Adrenal gland (tissue), 12 donors: ENCODE data around the gene MEDAG. TPM values are rescaled to one million over a fixed set of nuclear protein-coding genes. Genes with fewer than 3 reads are reported as not detected.

Experiments
- DNase-seq, 7 donors: peaks; one replicate each; pipeline ENCODE4 v3.0.0-alpha.2; 2019 to 2020
- H3K27ac ChIP-seq, 5 donors: fragments of 200-600 bp; sonication (generic) in 4 of 5; 1 replicate in 3 of 5; 2 replicates in 2 of 5; pipeline versions ENCODE4 v1.5.1 to v1.8.0; 2016 to 2020; ENCODE audit warnings: mild to moderate bottlenecking in 1 of 5
- H3K27me3 ChIP-seq: fragments of 200-600 bp; 2 replicates; pipeline ENCODE4 v1.8.0; 2021
- H3K36me3 ChIP-seq, 2 donors: fragments of 200-600 bp; replicated peaks in 1 of 2; 1 replicate in 1 of 2; 2 replicates in 1 of 2; pipeline versions ENCODE4 v1.5.1 to v1.8.0; 2018 to 2022
- H3K4me1 ChIP-seq, 2 donors: fragments of 200-600 bp; replicated peaks in 1 of 2; 1 replicate in 1 of 2; 2 replicates in 1 of 2; pipeline versions ENCODE4 v1.5.1 to v1.8.0; 2018 to 2021
- H3K4me3 ChIP-seq, 4 donors: fragments of 200-600 bp; sonication (generic) in 3 of 4; one replicate each; pipeline ENCODE4 v1.5.1; 2016 to 2018
- H3K9me3 ChIP-seq, 3 donors: fragments of 200-600 bp; sonication (generic) in 1 of 3; replicated peaks in 1 of 3; 1 replicate in 2 of 3; 2 replicates in 1 of 3; pipeline versions ENCODE4 v1.5.1 to v1.8.0; 2016 to 2021
- CTCF ChIP-seq, 6 experiments: fragments of 450-650 bp in 4 of 6; fragments of 200-600 bp in 2 of 6; sonication (generic) in 1 of 6; IDR thresholded peaks; 1 replicate in 5 of 6; 2 replicates in 1 of 6; pipeline versions ENCODE4 v1.5.1 to v1.8.0; 2016 to 2021; ENCODE audit warnings: antibody characterized with exemption in 6 of 6, mild to moderate bottlenecking in 2 of 6, moderate library complexity in 1 of 6
- POLR2A ChIP-seq, 2 donors: fragments of 450-650 bp; IDR thresholded peaks; one replicate each; pipeline ENCODE4 v1.6.1; 2017; ENCODE audit warnings: antibody characterized with exemption in 2 of 2, mild to moderate bottlenecking in 2 of 2, moderate library complexity in 1 of 2
- WGBS, 4 donors: extraction: QIAGEN DNeasy Blood & Tissue Kit in 2 of 4; methylation state at CpG; one replicate each; pipeline versions ENCODE4 v1.1.5 to v1.1.7; 2013 to 2017; 5-methylcytosine and 5-hydroxymethylcytosine counted together
- intact Hi-C, 2 donors: fragments of 100-400 bp; cut with DNase I; formaldehyde crosslinking; loops; one replicate each; pipeline versions ENCODE4 v1.14.1 to v1.15.0; 2022 to 2023
- polyA plus RNA-seq, 3 donors: library from polyadenylated mRNA; stranded (reverse); fragments of 200-250 nt in 2 of 3; fragments of 350-450 nt in 1 of 3; fragmentation: Illumina TruSeq in 1 of 3; extraction: RNeasy Lipid Tissue Mini Kit (QIAGEN cat#74804) in 1 of 3; gene quantifications; one replicate each; pipeline ENCODE4 v1.2.3, GENCODE V29; 2013 to 2014
- total RNA-seq, 9 donors: library from RNA; depleted of rRNA in 4 of 9; stranded (reverse); fragments of >200 nt in 4 of 9; fragments of 120-200 nt in 1 of 9; fragmentation: NEBNext Ultra II Directional in 1 of 9; extraction: Animal tissue kit (Norgen Biotek cat#: 25700) in 1 of 9; gene quantifications; one replicate each; pipeline versions ENCODE4 v1.1.0 to v1.2.4, GENCODE V29; 2013 to 2023
- donor health status: healthy with polysubstance abuse.
- donor health status: Bipolar disorder and iron deficiency.
- donor health status: DM: yes; HTN: yes; CAD: no.
- donor health status: DM: no; HTN: no; CAD: no.
- donor health status: DM: no; HTN: no; CAD: no.
- donor health status: DM: yes; HTN: yes; CAD: no.

Gene MEDAG
- total and polyA plus RNA-seq, 12 donors = 0.72 to 19.8 (median 3.2) TPM

GRCh38 chr13:30867089-30867669, 38.9 kb upstream of the MEDAG start:
- WGBS, 4 donors = 48 to 65% (median 56%) methylated on average over 3 of the region's 3 CpGs
- no peaks in the 10 kb centered on the region for H3K36me3 ChIP-seq
- intact Hi-C loops = loop anchor here in 1 of 2 donors (10.0 kb wide), 1 partner anchor 182 kb away; no protein-coding TSS in a partner anchor
- no peaks in the 10 kb centered on the region for H3K9me3 ChIP-seq
- no peak overlapping the region for H3K4me3 ChIP-seq
- no peak for DNase-seq
- H3K27me3 ChIP-seq = no peaks in the 10 kb centered on the region
- H3K27ac ChIP-seq = peak overlapping the region in 2 of 5 donors; percentile 32 to 94
- H3K4me1 ChIP-seq = peaks cover 19 to 35% of the 10 kb centered on the region in 2 donors
- TF ChIP-seq CTCF (IDR thresholded peaks at IDR 0.05) = no peak
- TF ChIP-seq POLR2A (IDR thresholded peaks at IDR 0.05) = no peak

DNA sequence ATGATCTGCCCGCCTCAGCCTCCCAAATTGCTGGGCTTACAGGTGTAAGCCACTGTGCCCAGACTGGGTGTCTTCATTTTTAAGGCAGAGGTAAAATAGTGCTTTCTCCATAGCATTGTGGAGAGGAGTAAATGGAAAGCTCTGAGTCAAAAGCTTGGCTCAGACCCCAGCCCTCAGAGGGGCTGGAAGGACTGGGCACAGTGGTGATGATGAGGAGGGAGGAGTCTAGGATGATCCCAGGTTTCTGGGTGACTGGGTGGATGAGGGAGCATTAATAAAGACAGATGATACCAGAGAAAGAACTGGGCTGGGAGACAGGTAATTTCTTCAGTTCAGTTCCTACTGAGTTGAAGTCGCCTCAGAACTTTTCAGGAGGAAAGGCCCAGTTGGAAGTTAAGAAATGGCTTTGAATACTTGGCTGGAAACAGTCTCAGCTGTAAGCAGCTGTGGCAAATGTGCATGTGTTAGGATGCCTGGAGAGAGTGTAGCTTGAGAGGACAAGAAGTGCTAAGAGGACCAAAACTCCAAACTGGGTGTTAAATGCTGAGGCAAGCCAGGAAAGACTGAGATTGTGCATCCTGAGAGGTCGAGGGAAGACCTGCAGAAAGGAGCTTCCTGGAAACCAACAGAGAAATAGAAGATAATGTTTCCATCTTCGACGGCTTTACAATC, 37.1 kb upstream of the MEDAG start:
- H3K4me1 ChIP-seq = peaks cover 19 to 48% of the 10 kb centered on the region in 2 donors
- DNase-seq = no peak
- WGBS, 4 donors = 86 to 95% (median 90%) methylated on average over 5 of the region's 5 CpGs

DNA sequence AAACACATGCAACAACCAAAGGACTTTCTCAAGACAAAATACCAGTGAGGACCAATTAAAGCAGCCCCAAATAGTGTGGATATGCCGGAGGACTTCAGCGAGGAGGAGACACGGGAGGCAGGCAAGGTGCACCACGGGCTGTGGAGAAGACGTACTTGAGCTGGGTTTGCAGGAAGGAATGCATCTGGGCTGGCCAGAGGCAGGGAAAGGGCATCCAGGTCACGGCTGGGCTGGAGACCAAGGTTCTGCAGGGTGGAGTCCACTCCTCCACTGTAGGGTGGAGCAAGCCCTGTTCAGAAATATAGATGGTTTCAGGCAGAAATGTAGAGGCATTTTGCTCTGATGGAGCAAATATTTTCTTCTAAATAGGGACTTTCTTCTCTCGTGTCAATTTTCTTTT, 36.6 kb upstream of the MEDAG start:
- intact Hi-C loops = loop anchor here in 1 of 2 donors (10.0 kb wide), 1 partner anchor 185 kb away; no protein-coding TSS in a partner anchor
- Histone ChIP-seq H3K4me3 (no peak overlapping the region), H3K36me3 (no peaks in the 10 kb centered on the region), H3K9me3 (no peaks in the 10 kb centered on the region), H3K27ac (peak overlapping the region in 2 of 5 donors; percentile 31 to 36), H3K27me3 (no peaks in the 10 kb centered on the region), H3K4me1 (peaks cover 15 to 44% of the 10 kb centered on the region in 2 donors)
- no peak for DNase-seq
- WGBS, 4 donors = 71 to 79% (median 72%) methylated on average over 7 of the region's 7 CpGs
- TF ChIP-seq CTCF (IDR thresholded peaks at IDR 0.05) (no peak), POLR2A (IDR thresholded peaks at IDR 0.05) (no peak)

More for the DNA sequence above, 37.1 kb upstream of the MEDAG start:
- H3K36me3 ChIP-seq = no peaks in the 10 kb centered on the region
- no peak overlapping the region for H3K4me3 ChIP-seq
- H3K9me3 ChIP-seq = no peaks in the 10 kb centered on the region
- TF ChIP-seq CTCF (IDR thresholded peaks at IDR 0.05) (no peak), POLR2A (IDR thresholded peaks at IDR 0.05) (no peak)
- no peaks in the 10 kb centered on the region for H3K27me3 ChIP-seq
- H3K27ac ChIP-seq = peak overlapping the region in 1 of 5 donors; percentile 31
- intact Hi-C loops = loop anchor here in 1 of 2 donors (10.0 kb wide), 1 partner anchor 184 kb away; no protein-coding TSS in a partner anchor

DNA sequence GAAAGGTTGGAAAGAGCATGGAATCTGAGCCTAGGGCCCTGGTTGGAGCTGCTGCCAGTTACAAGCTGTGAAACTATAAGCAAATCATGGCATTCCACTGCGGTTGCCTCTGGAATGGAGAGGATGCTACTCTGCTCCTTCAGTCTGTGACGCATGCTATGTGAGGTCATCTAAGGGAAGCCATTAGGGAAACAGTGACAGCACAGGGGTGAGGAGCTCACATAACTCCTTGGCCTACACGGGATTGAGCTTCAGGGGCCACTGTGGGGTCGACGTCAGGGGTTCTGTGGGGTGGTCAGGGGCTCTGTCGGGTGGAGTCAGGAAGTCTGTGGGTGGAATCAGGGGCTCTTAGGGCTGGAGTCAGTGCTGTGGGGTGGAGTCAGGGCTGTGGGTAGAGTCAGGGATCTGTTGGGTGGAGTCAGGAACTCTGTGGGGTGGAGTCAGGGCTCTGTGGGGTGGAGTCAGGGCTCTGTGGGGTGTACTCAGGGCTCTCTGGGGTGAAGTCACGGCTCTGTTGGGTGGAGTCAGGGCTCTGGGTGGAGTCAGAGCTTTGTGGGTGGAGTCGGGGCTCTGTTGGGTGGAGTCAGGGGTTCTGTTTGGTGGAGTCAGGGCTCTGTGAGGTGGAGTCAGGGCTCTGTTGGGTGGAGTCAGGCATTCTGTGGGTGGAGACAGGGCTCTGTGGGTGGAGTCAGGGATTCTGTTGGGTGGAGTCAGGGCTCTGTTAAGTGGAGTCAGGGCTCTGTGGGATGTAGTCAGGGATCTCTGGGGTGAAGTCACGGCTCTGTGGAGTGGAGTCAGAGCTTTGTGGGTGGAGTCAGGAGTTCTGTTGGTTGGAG, 35.8 kb upstream of the MEDAG start:
- H3K4me1 ChIP-seq = peaks cover 8 to 36% of the 10 kb centered on the region in 2 donors
- intact Hi-C loops = loop anchor here in 1 of 2 donors (5.0 kb wide), 1 partner anchor 78 kb away; no protein-coding TSS in a partner anchor
- TF ChIP-seq POLR2A (IDR thresholded peaks at IDR 0.05) = no peak
- no peak for TF ChIP-seq CTCF (IDR thresholded peaks at IDR 0.05)

More for the DNA sequence above, 35.8 kb upstream of the MEDAG start:
- no peak overlapping the region for H3K4me3 ChIP-seq
- whole genome bisulfite sequencing, 4 donors = 50 to 93% (median 68%) methylated on average over 7 to 9 of the region's 9 CpGs
- peak overlapping the region in 2 of 5 donors; percentile 36 to 76 for H3K27ac ChIP-seq
- no peaks in the 10 kb centered on the region for H3K9me3 ChIP-seq
- DNase-seq = peak in 6 of 7 donors; percentile 54 to 85 (median 68)
- no peaks in the 10 kb centered on the region for H3K27me3 ChIP-seq
- no peaks in the 10 kb centered on the region for H3K36me3 ChIP-seq
